ENCODE results near the gene CCNI.
"Not testable (repeated sequence)": the region's sequence is repeated elsewhere in the genome, so short reads cannot be mapped to it uniquely, and the experiment has no call there.

Gene CCNI

DNA sequence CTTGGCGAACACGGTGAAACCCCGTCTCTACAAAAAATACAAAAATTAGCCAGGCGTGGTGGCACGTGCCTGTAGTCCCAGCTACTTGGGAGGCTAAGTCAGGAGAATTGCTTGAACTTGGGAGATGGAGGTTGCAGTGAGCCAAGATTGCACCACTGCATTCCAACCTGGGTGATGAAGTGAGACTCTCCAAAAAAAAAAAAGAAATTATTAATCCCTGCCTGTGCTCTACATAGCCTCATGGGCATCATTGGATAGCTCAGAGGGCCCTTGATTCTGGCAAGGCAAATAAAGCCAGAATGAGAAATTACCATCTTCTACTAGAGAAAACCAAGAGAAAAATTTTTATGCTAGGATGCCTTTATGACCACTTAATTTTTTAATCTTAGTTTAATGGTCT is 38.6 kb downstream of the CCNI start:
- DNase-seq, result not testable (repeated sequence)

GRCh38 chr4:77036206-77036605 is 39.6 kb downstream of the CCNI start:
- no peak for DNase-seq

- no peak for DNase-seq
Measured at GRCh38 chr4:77035153-77035552, 40.6 kb downstream of the CCNI start.

- peak; percentile 4 for DNase-seq
Measured at GRCh38 chr4:77031544-77031943, 44.2 kb downstream of the CCNI start.

DNA sequence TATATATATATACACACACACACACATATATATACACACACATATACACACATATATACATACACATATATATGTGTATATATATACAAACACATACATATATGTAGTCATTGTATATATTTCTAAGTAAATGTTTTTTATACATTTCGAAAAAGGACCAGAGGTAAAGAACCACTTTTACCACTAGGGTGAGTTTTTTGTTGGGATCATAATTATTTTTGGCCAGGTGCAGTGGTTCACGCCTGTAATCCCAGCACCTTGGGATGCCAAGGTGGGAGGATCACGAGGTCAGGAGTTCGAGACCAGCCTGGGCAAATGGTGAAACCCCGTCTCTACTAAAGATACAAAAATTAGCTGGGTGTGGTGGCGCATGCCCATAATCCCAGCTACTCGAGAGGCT is 46.0 kb downstream of the CCNI start:
- DNase-seq, result not testable (repeated sequence)

GRCh38 chr4:77028246-77028645 is 47.5 kb downstream of the CCNI start:
- DNase-seq, result no peak

GRCh38 chr4:77026322-77026704 is 49.5 kb downstream of the CCNI start:
- DNase-seq, result no peak

- no peak for DNase-seq
Measured at GRCh38 chr4:77025643-77026321, 50.0 kb downstream of the CCNI start.

DNA sequence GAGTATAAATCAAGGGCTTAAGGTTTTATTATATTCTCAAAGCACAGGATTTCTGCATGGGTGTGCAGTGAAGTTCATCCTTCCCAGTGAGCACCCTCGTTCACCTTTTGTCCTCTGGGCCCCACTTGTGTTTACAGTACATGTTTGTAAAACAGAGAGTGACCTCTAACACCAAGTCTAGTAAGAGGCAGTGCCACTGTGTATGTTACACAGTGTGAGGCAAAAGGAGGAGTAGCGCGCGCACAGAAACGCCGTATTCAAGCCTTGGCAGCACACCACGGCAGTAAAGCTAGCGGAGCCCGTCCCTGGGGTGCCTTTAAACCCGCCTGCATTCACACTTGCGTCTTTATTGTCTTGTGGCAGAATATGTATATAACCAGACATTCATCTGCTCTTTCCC is 51.9 kb downstream of the CCNI start:
- DNase-seq, result no peak

DNA sequence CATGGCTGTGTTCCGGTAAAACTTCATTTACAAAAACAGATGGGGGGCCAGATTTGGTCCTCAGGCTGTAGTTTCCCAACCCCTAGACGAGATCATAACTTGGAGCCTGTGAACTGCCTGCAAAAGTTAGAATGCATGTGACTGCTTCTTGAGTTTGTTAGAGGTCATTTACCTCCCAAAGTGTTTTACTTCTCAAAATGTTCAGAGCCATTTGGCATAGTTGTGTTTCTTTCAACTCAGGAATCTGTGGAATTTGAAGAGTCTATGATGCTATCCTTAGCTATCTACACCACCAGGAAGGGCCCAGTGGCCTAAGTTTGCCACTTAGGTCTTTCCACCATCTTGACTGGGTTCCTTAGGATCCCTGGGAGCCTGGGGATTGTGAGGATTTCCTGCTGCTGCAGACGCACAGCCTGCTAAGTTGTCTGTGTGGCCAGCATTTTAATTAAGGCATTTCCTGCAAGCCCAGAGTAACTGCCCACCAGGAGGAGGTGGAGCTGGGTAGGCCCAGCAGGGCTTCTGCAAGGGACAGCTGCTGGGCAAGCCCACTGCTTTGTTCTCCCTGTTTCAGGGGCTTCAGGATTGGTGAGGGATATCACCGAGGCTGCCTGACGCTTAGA is 53.1 kb downstream of the CCNI start:
- DNase-seq, result no peak

- DNase-seq, result no peak
Measured at GRCh38 chr4:77021614-77022089, 54.1 kb downstream of the CCNI start.

GRCh38 chr4:77020017-77020416 is 55.8 kb downstream of the CCNI start:
- DNase-seq, result no peak

- DNase-seq, result no peak
Measured at GRCh38 chr4:77015390-77015789, 60.4 kb downstream of the CCNI start.

GRCh38 chr4:77014256-77014655 is 61.5 kb downstream of the CCNI start:
- no peak for DNase-seq

DNA sequence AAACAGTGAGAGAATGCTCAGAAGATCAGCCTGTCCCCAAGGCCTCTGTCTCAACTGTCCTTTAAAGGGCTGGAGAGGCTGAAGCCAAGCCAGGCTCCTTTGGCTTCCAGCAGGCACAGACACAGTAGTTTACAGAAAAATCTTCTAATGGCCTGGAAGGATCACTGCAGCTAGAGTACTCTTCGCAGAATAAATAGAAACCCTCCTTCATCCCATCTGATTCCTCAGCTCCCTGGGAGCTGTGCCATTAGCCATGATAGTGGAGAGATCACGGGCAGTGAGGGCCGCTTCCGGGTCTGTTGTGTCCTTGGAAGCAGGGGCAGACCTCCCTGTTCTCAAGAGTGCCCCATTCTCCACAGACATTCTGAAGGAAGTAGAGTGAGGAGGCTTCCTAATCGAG is 63.1 kb downstream of the CCNI start:
- DNase-seq, result no peak

- DNase-seq, result no peak
Measured at GRCh38 chr4:77010841-77011354, 64.9 kb downstream of the CCNI start.

DNA sequence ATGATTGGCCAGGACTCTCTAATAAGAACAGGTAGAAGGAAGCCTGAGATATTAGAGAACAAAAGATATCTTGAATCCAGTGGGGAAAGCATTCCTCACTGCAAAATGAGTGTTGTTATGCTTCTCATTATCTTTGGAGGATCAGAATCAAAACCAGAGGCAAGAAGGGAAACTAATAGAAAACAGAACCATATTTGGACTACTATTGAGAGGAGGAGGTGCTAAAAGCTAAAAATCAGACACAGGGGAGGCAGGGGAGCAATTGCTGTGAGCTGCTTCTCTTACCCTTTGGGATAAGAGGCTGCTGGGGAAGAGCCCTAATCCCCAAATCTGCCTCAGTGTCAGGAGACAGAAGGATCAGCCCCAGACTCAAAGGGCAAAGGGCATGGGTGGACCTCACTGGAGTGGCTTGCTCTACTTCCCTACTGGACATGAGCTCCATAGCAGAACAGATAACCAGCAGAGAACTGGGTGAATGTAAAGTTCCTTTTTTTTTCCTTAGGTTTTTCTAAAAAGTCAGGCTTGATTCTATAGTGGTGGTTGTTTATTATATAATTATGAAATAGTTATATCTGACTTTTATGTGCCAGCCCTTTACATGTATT is 66.2 kb downstream of the CCNI start:
- no peak for DNase-seq

DNA sequence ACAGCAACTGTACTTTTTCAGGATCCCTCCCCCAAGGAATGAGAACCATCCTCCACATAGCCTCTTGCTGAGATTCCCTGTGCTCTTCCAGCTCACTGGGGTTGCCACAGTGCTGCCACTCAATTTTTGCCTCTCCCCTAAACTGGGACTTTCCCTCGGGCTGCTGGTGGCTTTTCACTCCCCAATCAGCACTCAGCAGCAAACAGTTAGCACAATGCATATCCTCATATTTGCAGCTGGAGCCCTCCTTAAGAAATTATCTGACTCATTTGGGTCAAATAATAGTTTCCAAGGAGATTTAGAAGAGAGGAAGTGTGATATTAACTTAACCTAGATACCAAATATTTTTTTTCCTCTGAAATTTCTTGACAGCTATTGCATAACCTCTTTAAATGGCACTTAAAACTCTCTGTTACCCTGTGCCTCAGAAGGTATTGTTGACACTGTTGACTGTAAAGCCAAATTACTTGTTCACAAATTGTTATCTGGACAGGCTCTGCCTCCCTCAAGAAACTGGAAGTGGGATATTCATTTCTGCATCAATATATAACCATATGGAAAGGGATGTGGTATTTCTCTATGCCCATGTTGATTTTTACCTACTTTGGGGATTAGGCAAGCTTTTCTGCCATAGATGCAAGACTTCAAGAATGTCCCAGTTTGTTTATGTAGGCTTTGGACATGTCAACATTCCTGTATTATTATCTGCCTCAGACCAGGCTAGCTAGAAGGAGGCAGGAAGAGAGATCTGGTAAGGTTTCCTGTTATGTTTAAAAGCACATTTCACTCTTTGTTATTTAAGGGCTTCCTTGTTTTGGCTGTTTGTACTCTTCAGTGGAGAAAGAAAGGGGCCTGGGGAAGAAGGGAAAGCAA is 68.2 kb downstream of the CCNI start:
- DNase-seq, result peak; percentile 43

DNA sequence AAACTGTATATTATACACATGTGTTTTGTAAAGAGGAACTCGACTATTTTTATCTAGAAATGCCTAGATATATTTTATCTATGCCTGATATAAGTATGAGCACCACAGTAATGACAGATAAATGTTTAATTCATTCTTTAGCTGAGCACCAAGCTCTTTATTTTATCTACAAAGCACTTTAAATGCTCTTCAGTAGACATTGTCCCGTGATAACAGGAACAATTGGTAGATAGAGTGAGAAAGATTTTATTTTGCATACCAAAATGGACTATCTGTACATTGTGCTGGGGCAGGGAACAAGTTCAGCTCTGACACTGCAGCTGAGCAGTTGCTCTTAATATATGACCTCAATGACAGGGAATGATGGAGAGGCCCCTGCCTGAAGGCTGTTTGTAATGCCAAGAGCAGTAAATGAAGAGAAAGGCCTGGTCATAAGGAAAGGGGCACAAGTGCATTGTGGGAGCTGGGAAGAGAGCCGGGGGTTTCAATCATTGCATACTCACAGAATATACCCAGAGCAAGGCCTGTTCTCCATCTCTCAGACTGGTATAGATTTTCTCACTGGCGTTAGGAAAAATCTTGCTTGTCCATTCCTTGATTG is 68.9 kb downstream of the CCNI start:
- no peak for DNase-seq

DNA sequence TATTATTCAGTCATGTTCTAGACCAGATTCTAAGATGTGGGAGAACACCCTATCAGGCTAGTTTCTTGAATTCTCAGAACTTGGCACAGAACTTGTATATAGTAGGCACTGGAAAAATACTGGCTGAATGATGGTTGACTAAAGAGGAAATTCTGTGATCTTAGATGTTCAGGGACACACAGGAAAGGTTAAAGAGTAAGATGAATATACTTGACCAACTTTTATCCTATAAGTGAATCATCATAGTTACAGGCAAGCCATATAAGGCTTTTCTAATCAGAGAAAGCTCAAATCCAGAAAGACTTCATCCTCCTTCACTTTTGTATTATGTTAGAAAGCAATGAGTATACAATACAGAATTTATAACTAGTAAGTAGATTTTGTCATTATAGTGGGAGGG is 72.4 kb downstream of the CCNI start:
- no peak for DNase-seq

GRCh38 chr4:77002321-77003107 is 73.3 kb downstream of the CCNI start:
- no peak for DNase-seq

DNA sequence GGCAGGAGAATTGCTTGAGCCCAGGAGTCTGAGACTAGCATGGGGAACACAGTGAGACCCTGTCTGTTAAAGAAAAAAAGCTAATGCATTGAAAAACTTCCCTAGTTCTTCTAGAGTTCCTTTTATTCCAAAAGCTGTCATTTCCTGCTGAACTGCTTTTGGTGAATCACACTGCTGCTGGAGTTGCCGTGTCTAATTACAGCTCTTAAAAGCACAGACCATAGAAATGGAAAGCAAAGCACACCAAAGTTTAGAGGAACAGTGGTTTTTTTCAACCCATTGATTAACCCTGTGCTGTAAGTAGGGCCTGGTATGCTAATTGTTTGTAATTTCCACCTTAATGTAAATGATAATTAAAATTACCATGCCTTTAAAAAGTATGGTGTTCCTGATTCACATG is 73.9 kb downstream of the CCNI start:
- DNase-seq, result no peak

All from activated naive CD4-positive, alpha-beta T cell treated with Interleukin-2 at 50 U/mL for 16 hours (primary cell).